GM12878 (cell line): Measurements from ENCODE around the gene ABCC4. TPM values are rescaled to one million over a fixed set of nuclear protein-coding genes. Genes with fewer than 3 reads are reported as not detected.

Experiments
- ATAC-seq: fragments of 200-7000 bp; cut with Tn5 transposase; 3 replicates; pipeline ENCODE4 v1.9.1; 2020; ENCODE audit warnings: mild to moderate bottlenecking, moderate library complexity
- BruUV-seq: library from RNA; stranded (reverse); fragments of 400-500 nt; replicated peaks from 2 replicates; lab custom pipeline; 2021; lab: Mats Ljungman, UMichigan
- CTCF ChIA-PET: fragments of 300-600 bp; sonication (Branson Sonifier 250); formaldehyde crosslinking; extraction: SDS; loops from one replicate; lab custom pipeline; 2021; ENCODE audit warnings: inconsistent platforms; lab: Yijun Ruan, JAX
- POLR2A ChIA-PET: fragments of 350-600 bp; formaldehyde crosslinking; extraction: SDS; loops from one replicate; lab custom pipeline; 2021; ENCODE audit warnings: inconsistent platforms; lab: Charles Lee
- RAD21 ChIA-PET: fragments of 300-600 bp; sonication (Branson Sonifier 250); formaldehyde crosslinking; loops from one replicate; lab custom pipeline; 2023; ENCODE audit warnings: antibody characterized with exemption; ENCODE audit not compliant: unreplicated experiment; lab: Charles Lee
- SMC1A ChIA-PET: fragments of 300-600 bp; sonication (Branson Sonifier 250); formaldehyde crosslinking; loops from one replicate; lab custom pipeline; 2023; ENCODE audit not compliant: unreplicated experiment, uncharacterized antibody; lab: Charles Lee
- DNase-seq: peaks from one replicate; pipeline ENCODE4 v3.0.0-alpha.2; 2011; ENCODE audit warnings: low read depth, low spot score
- FAIRE-seq: peaks from 3 replicates; lab custom pipeline; 2011; peaks lifted over from hg19 to GRCh38; lab: Jason Lieb, UNC
- H2AFZ ChIP-seq: 2 replicates; pipeline ENCODE4 v1.6.0; 2011; ENCODE audit warnings: low read depth, low read length, control low read depth; ENCODE audit not compliant: control insufficient read depth
- H3K27ac ChIP-seq: 2 replicates; pipeline ENCODE4 v1.5.1; 2011; ENCODE audit warnings: control low read depth; ENCODE audit not compliant: control insufficient read depth, insufficient read depth
- H3K27me3 ChIP-seq, 2 experiments: replicated peaks in 1 of 2; 2 replicates each; pipeline versions ENCODE4 v1.6.0 to v1.6.1; 2011; ENCODE audit warnings: low read length in 1 of 2; ENCODE audit not compliant: control insufficient read depth in 2 of 2, insufficient read depth in 2 of 2
- H3K36me3 ChIP-seq, 2 experiments: 2 replicates each; pipeline ENCODE4 v1.5.1; 2011; ENCODE audit warnings: low read length in 1 of 2; ENCODE audit not compliant: control insufficient read depth in 2 of 2, insufficient read depth in 2 of 2
- H3K4me1 ChIP-seq: 2 replicates; pipeline ENCODE4 v1.6.1; 2011; ENCODE audit warnings: mild to moderate bottlenecking, low read length, moderate library complexity, mixed read lengths; ENCODE audit not compliant: control insufficient read depth, insufficient read depth
- H3K4me2 ChIP-seq: 2 replicates; pipeline ENCODE4 v1.6.0; 2011; ENCODE audit warnings: control low read depth; ENCODE audit not compliant: control insufficient read depth, insufficient read depth
- H3K4me3 ChIP-seq: fragments of 200-600 bp; sonication (generic); 2 replicates; pipeline ENCODE4 v1.5.1; 2016
- H3K79me2 ChIP-seq: 2 replicates; pipeline ENCODE4 v1.6.0; 2011; ENCODE audit warnings: low read length; ENCODE audit not compliant: control insufficient read depth, insufficient read depth
- H3K9ac ChIP-seq: 2 replicates; pipeline ENCODE4 v1.8.0; 2011; ENCODE audit warnings: low read length, control low read depth, mixed read lengths; ENCODE audit not compliant: control insufficient read depth, insufficient read depth
- H3K9me3 ChIP-seq: replicated peaks from 3 replicates; pipeline ENCODE4 v1.5.1; 2011; ENCODE audit warnings: mild to moderate bottlenecking, low read length; ENCODE audit not compliant: control insufficient read depth, insufficient read depth
- H4K20me1 ChIP-seq: 2 replicates; pipeline ENCODE4 v1.6.0; 2011; ENCODE audit not compliant: control insufficient read depth, insufficient read depth
- MYB ChIP-seq: fragments of 150-350 bp; IDR thresholded peaks from 2 replicates; pipeline ENCODE4 v1.6.1; 2014; ENCODE audit warnings: mild to moderate bottlenecking, low read depth, low read length, borderline replicate concordance
- SMAD1 ChIP-seq: fragments of 450-650 bp; IDR thresholded peaks from 2 replicates; pipeline ENCODE4 v1.6.1; 2018; ENCODE audit warnings: mild to moderate bottlenecking, low read depth; ENCODE audit not compliant: partially characterized antibody
- SPI1 ChIP-seq: IDR thresholded peaks from 2 replicates; pipeline ENCODE4 v1.6.1; 2011; ENCODE audit warnings: low read depth, mild to moderate bottlenecking, low read length, moderate library complexity, borderline replicate concordance; ENCODE audit not compliant: insufficient read depth
- USF1 ChIP-seq: IDR thresholded peaks from 2 replicates; pipeline ENCODE4 v1.6.1; 2011; ENCODE audit warnings: borderline replicate concordance, low read depth, mild to moderate bottlenecking, moderate library complexity, mixed read lengths, low read length; ENCODE audit not compliant: insufficient read depth; ENCODE audit errors: extremely low read length
- ZNF274 ChIP-seq: IDR thresholded peaks from one replicate; pipeline ENCODE4 v1.8.0; 2011; ENCODE audit not compliant: insufficient read length, insufficient read depth
- WGBS: methylation state at CpG from one replicate; pipeline ENCODE4 v1.1.6; 2016; ENCODE audit warnings: low lambda C conversion rate; ENCODE audit not compliant: insufficient replicate concordance, insufficient coverage; ENCODE audit errors: missing lambda C conversion rate; 5-methylcytosine and 5-hydroxymethylcytosine counted together
- in situ Hi-C: fragments of 300-500 bp; cut with MboI; formaldehyde crosslinking; loops from 9 replicates; pipeline ENCODE4 v1.14.3; 2018; ENCODE audit warnings: mixed read lengths
- intact Hi-C: fragments of 100-400 bp; cut with micrococcal nuclease; formaldehyde crosslinking; loops from one replicate; pipeline ENCODE4 v1.14.2; 2022; ENCODE audit not compliant: unreplicated experiment
- polyA plus RNA-seq, 11 experiments: library from polyadenylated mRNA; depleted of rRNA in 4 of 11; unstranded in 6 of 11; stranded (reverse) in 5 of 11; fragments of >200 nt; fragmentation: Nextera tagmentation in 4 of 11; fragmentation: Illumina TruSeq in 1 of 11; extraction: Ambion mirVana in 4 of 11; extraction: Trizol in 1 of 11; gene quantifications; 1 replicate in 1 of 11; 2 replicates in 10 of 11; pipeline versions ENCODE4 v1.2.1 to v1.2.3, GENCODE V29; 2011 to 2016; ENCODE audit warnings: inconsistent platforms in 2 of 11, missing spikeins in 2 of 11, low read depth in 1 of 11
- total RNA-seq, 4 experiments: library from RNA; depleted of rRNA in 3 of 4; stranded (reverse); fragments of >200 nt in 3 of 4; fragmentation: Illumina TruSeq in 1 of 4; extraction: Trizol in 1 of 4; gene quantifications; 2 replicates each; pipeline versions ENCODE4 v1.2.1 to v1.2.3, GENCODE V29; 2013 to 2021
- TF ChIP-seq, protein P1 (sequence below): fragments of 450-650 bp; IDR thresholded peaks from 2 replicates; pipeline ENCODE4 v1.6.1; 2018; ENCODE audit warnings: borderline replicate concordance, mild to moderate bottlenecking; ENCODE audit not compliant: partially characterized antibody

ABCC4 gene
- total and polyA plus RNA-seq, 10 of the 15 experiments (the other 5 are each of a cell fraction or from before 2014, with no cell fraction given) = 7.2 to 44.4 (median 24.1) TPM

DNA sequence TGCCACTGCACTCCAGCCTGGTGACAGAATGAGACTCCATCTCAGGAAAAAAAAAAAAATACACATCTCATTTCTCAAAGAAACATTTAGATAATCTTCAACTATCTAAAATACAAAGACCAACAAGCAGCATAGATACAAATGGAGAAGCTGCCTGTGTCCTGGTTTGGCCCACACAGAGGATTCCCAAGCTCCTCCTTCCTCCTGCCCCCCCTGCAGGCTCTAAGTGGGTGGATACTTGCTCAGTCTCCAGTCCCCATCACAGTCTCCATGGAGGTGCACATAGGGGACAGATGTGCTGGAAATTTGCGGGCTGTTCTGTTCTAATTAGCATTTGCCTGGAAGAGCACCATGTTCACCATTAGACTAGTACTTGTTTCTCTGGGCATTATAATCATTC lies 59.9 kb downstream of the ABCC4 start (continued):
- no peak for TF ChIP-seq MYB
- TF ChIP-seq SMAD1 = no peak
- no peak for TF ChIP-seq USF1
- no peak for TF ChIP-seq ZNF274

DNA sequence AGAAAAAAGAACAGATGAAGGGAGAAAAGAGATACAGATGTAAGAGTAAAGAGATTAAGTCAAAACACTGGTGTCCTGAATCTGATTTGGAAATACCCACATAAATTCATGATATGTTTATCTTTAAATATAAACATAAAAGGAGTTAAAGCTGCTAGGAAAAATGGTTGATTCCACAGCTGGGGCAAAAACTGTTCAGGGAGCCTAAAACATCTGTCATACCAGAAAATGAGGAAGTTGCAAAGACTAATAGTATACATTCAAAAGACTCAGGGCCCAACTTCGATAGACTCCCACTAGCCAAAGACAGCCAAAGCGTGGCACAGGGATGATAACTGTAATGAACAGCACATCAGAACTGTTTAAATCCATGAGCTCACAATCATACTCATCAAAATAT lies 62.0 kb downstream of the ABCC4 start:
- H3K27ac ChIP-seq = peak overlapping the region; percentile 4
- TF ChIP-seq, protein P1, sequence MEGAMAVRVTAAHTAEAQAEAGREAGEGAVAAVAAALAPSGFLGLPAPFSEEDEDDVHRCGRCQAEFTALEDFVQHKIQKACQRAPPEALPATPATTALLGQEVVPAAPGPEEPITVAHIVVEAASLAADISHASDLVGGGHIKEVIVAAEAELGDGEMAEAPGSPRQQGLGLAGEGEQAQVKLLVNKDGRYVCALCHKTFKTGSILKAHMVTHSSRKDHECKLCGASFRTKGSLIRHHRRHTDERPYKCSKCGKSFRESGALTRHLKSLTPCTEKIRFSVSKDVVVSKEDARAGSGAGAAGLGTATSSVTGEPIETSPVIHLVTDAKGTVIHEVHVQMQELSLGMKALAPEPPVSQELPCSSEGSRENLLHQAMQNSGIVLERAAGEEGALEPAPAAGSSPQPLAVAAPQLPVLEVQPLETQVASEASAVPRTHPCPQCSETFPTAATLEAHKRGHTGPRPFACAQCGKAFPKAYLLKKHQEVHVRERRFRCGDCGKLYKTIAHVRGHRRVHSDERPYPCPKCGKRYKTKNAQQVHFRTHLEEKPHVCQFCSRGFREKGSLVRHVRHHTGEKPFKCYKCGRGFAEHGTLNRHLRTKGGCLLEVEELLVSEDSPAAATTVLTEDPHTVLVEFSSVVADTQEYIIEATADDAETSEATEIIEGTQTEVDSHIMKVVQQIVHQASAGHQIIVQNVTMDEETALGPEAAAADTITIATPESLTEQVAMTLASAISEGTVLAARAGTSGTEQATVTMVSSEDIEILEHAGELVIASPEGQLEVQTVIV = no peak
- TF ChIP-seq SPI1 = peak; percentile 68; the same call in 1 of the 2 replicates
- no peaks in the 10 kb centered on the region for H3K27me3 ChIP-seq
- H3K4me1 ChIP-seq = peaks cover 32% of the 10 kb centered on the region
- CTCF ChIA-PET = interaction anchor here (0.8 to 3.5 kb wide), 8 partner anchors 8 to 165 kb away, joined by 3 to 14 read pairs (median 5); no protein-coding TSS in a partner anchor
- H3K9me3 ChIP-seq = no peaks in the 10 kb centered on the region
- peaks cover 19% of the 10 kb centered on the region for H3K79me2 ChIP-seq
- in situ Hi-C loops = no loop called here
- intact Hi-C loops = no loop called here
- POLR2A ChIA-PET = interaction anchor here (0.6 to 2.6 kb wide), 10 partner anchors 9 to 71 kb away, joined by 3 to 21 read pairs (median 5); no protein-coding TSS in a partner anchor
- 0 out of 2 replicates have a peak overlapping the region, but pooled peaks have one; percentile 16 for H3K4me3 ChIP-seq
- RAD21 ChIA-PET = interaction anchor here (0.8 to 5.4 kb wide), 12 partner anchors 8 to 142 kb away, joined by 3 to 55 read pairs (median 6); no protein-coding TSS in a partner anchor
- H3K36me3 ChIP-seq = peaks cover 6 to 15% of the 10 kb centered on the region in 2 experiments
- 23% methylated on average over 2 of the region's 2 CpGs for whole genome bisulfite sequencing
- ATAC-seq = peak; percentile 78
- no peak overlapping the region; the same call in 1 of the 2 replicates for H3K4me2 ChIP-seq
- H2AFZ ChIP-seq = no peak overlapping the region
- FAIRE-seq = peak; percentile 81
- no peak for DNase-seq
- no peak overlapping the region for H3K9ac ChIP-seq
- H4K20me1 ChIP-seq = no peaks in the 10 kb centered on the region
- no TSS peak for BruUV-seq
- SMC1A ChIA-PET = interaction anchor here (0.8 to 4.8 kb wide), 13 partner anchors 8 to 57 kb away, joined by 3 to 40 read pairs (median 5); no protein-coding TSS in a partner anchor
